Measurements from ENCODE around the gene ZGPAT. TPM values are rescaled to one million over a fixed set of nuclear protein-coding genes. Genes with fewer than 3 reads are reported as not detected.
"Not testable (repeated sequence)": the region's sequence is repeated elsewhere in the genome, so short reads cannot be mapped to it uniquely, and the experiment has no call there.

The ZGPAT gene
- total and polyA plus RNA-seq, 10 of the 15 experiments (the other 5 are each of a cell fraction or from before 2014, with no cell fraction given) = 0.58 to 52.9 (median 18.0) TPM

GRCh38 chr20:63730189-63730733, 22.4 kb downstream of the ZGPAT start:
- BruUV-seq (replicated peaks); intact Hi-C loops (cut with micrococcal nuclease; ENCODE audit: unreplicated experiment); in situ Hi-C loops (cut with MboI): not testable (repeated sequence)

More at GRCh38 chr20:63730189-63730733, 22.4 kb downstream of the ZGPAT start:
- H3K27me3 ChIP-seq (replicated peaks in 1 of 2; ENCODE audit: control insufficient read depth in 2 of 2, insufficient read depth in 2 of 2, low read length in 1 of 2); H3K4me3 ChIP-seq; DNase-seq (ENCODE audit: low read depth, low spot score); FAIRE-seq; ATAC-seq; RAD21 ChIA-PET (ENCODE audit: unreplicated experiment); H2AFZ ChIP-seq (ENCODE audit: control insufficient read depth, low read depth, low read length); H3K9me3 ChIP-seq (replicated peaks; ENCODE audit: control insufficient read depth, insufficient read depth, low read length); H4K20me1 ChIP-seq (ENCODE audit: control insufficient read depth, insufficient read depth): not testable (repeated sequence)
- TF ChIP-seq SMARCA5 (IDR thresholded peaks at IDR 0.05) (peak; percentile 11; the same call in 1 of the 2 replicates), CHD4 (IDR thresholded peaks at IDR 0.05) (peak; percentile 97), POLR2AphosphoS5 (IDR thresholded peaks at IDR 0.05; ENCODE audit: low read length) (0 out of 2 replicates have a peak, but pooled peaks have one; percentile 19), MXI1 (IDR thresholded peaks at IDR 0.05; ENCODE audit: low read depth, low read length) (0 out of 2 replicates have a peak, but pooled peaks have one; percentile 2), HDGF (IDR thresholded peaks at IDR 0.05) (0 out of 2 replicates have a peak, but pooled peaks have one; percentile 29), NKRF (conservative IDR thresholded peaks at IDR 0.05) (0 out of 2 replicates have a peak, but pooled peaks have one; percentile 59), ZNF217 (IDR thresholded peaks at IDR 0.05) (peak; percentile 97)
- H3K9ac ChIP-seq (ENCODE audit: control insufficient read depth, insufficient read depth, low read length) = peak overlapping the region; percentile 42; the same call in 1 of the 2 replicates
- H3K79me2 ChIP-seq (ENCODE audit: control insufficient read depth, insufficient read depth, low read length) = peaks cover 21% of the 10 kb centered on the region
- SMC1A ChIA-PET (ENCODE audit: uncharacterized antibody, unreplicated experiment) = interaction anchor here (0.9 kb wide), 1 partner anchor 22 kb away, joined by 3 read pairs; the partner anchor contains the start of genes ARFRP1 and ZGPAT
- 31% methylated on average over 18 of the region's 18 CpGs for WGBS (ENCODE audit: insufficient coverage, insufficient replicate concordance, low lambda C conversion rate, missing lambda C conversion rate)
- peak overlapping the region; percentile 93 for H3K27ac ChIP-seq (ENCODE audit: control insufficient read depth, insufficient read depth)
- POLR2A ChIA-PET = interaction anchor here (0.7 kb wide), 2 partner anchors 14 to 89 kb away, joined by 3 to 4 read pairs; no protein-coding TSS in a partner anchor
- peak overlapping the region; percentile 53 for H3K4me2 ChIP-seq (ENCODE audit: control insufficient read depth, insufficient read depth)
- H3K36me3 ChIP-seq (ENCODE audit: control insufficient read depth in 2 of 2, insufficient read depth in 2 of 2, low read length in 1 of 2) = peaks cover 6 to 21% of the 10 kb centered on the region in 2 experiments; a peak in 3 of 4 replicates
- peaks cover 54% of the 10 kb centered on the region for H3K4me1 ChIP-seq (ENCODE audit: control insufficient read depth, insufficient read depth, low read length)
- CTCF ChIA-PET = interaction anchor here (0.8 kb wide), 1 partner anchor 192 kb away, joined by 3 read pairs; no protein-coding TSS in a partner anchor

Measured in GM12878 (cell line).